ENCODE results near the gene PAOX. TPM values are rescaled to one million over a fixed set of nuclear protein-coding genes. Genes with fewer than 3 reads are reported as not detected.

Gene PAOX
- polyA plus RNA-seq, 2 of the 4 experiments (the other 2 are of a cell fraction), result 1.6 to 2.3 TPM

DNA sequence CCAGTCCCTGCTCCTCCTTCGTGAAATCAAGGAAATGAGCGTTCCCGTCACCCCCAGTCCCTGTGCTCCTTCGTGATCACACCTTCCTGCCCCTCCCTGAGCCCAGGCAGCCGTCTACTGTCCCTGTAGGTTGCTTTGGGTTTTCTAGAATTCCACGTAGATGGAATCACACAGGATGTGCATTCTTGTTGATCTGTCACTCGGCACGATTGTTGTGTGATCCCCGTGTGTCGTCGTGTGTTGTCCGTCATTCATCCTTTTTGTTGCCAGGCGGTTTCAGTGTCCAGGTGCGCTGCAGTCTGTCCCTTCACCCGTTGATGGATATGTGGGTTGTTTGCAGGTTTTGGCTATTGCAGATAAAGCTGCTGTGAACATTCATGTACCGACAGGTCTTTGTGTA is 24.3 kb downstream of the PAOX start (continued):
- no peak for TF ChIP-seq POLR2A (IDR thresholded peaks at IDR 0.05; ENCODE audit: low read length)

DNA sequence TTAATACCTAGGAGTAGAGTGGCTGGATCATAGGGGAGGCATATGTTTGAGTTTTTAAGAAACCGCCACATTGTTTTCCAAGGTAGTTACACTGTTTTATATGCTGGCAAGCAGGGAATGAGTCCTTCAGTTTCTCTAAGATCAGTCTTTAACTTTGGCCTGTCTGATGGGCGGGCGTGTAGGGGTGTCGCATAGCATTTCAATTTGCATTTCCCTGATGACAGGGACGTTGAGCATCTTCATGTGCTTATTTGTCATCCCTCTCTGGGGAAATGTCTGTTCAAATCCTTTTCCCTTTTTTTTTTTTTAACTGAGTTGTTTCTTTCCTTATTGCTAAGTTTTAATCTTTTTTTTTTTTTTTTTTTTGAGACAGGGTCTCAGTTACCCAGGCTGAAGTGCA is 24.7 kb downstream of the PAOX start:
- 91% methylated on average over 5 of the region's 5 CpGs for WGBS (ENCODE audit: missing lambda C conversion rate)
- ATAC-seq (no peak), DNase-seq (ENCODE audit: low read depth in 1 of 2, low spot score in 1 of 2) (no peak), FAIRE-seq (no peak)
- ChIA-PET POLR2A (no interaction called here), CTCF (no interaction called here)
- TF ChIP-seq RCOR1 (IDR thresholded peaks at IDR 0.05; ENCODE audit: low read depth, low read length) (no peak), TP53 (CRISPR knock-in tag; IDR thresholded peaks at IDR 0.05) (no peak)
- Histone ChIP-seq H3K9me3 (no peaks in the 10 kb centered on the region), H3K4me1 (no peaks in the 10 kb centered on the region), H3K4me2 (no peak overlapping the region), H3K27ac (no peak overlapping the region), H3K4me3 (no peak overlapping the region)

DNA sequence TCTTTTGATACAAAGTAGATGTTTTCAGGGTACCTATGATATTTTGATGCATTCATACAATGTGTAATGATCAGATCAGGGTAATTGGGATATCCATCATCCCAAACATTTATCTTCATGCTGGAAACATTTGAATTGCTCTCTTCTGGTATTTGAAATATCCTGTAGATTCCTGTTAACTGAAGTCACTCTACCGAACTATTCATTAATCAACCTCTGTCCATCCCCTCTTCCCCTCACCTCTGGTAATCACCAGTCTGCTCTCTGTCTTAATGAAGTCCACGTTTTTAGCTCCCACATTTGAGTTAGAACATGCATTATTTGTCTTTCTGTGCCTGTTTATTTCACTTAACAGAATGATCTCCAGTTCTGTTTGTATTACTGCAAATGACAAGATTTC is 26.2 kb downstream of the PAOX start:
- 0 out of 3 replicates have a peak, but pooled peaks cover 4% of the 10 kb centered on the region for H3K9me3 ChIP-seq
- WGBS (ENCODE audit: missing lambda C conversion rate), result 62% methylated on average over 2 of the region's 2 CpGs
- H3K27ac ChIP-seq, result no peak overlapping the region
- H3K4me2 ChIP-seq, result no peak overlapping the region
- no peaks in the 10 kb centered on the region for H3K4me1 ChIP-seq
- POLR2A ChIA-PET, result no interaction called here
- no peak overlapping the region for H3K4me3 ChIP-seq
- CTCF ChIA-PET, result no interaction called here
- no peak for ATAC-seq
- DNase-seq (ENCODE audit: low read depth in 1 of 2, low spot score in 1 of 2), result no peak
- TF ChIP-seq RARB (CRISPR knock-in tag; IDR thresholded peaks at IDR 0.05), result no peak
- FAIRE-seq, result no peak

DNA sequence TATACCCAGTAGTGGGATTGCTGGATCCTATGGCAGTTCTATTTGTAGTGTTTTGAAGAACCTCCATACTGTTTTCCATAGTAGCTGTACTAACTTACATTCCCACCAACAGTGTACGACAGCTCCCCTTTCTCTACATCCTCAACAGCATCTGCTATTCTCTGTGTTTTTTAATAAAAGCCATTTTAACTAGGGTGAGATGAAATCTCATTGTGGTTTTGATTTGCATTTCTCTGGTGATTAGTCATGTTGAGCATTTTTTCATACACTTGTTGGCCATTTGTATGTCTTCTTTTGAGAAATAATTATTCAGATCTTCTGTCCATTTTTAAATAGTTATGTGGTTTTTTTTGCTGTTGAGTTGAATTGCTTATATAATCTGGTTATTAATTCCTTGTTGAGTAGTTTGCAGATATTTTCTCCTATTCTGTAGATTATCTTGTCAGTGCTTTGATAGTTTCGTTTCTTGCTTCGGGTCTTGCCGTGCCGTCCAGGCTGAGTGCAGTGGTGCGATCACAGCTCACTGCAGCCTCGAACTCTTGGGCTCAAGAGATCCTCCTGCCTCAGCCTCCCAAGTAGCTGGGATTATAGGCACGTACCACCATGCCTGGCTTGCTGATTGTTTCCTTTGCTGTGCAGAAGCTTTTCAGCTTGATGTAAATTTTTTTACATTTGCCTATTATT is 26.9 kb downstream of the PAOX start:
- no peak for DNase-seq (ENCODE audit: low read depth in 1 of 2, low spot score in 1 of 2)
- ChIA-PET CTCF (no interaction called here), POLR2A (no interaction called here)
- TF ChIP-seq EHMT2 (IDR thresholded peaks at IDR 0.05; ENCODE audit: low read depth) (no peak), NPAS2 (CRISPR knock-in tag; IDR thresholded peaks at IDR 0.05; ENCODE audit: borderline replicate concordance) (no peak), CBX2 (IDR thresholded peaks at IDR 0.05; ENCODE audit: borderline replicate concordance, low read depth) (no peak), FOSB (CRISPR knock-in tag; IDR thresholded peaks at IDR 0.05) (no peak), RFX5 (IDR thresholded peaks at IDR 0.05) (no peak), GATA3 (IDR thresholded peaks at IDR 0.05; ENCODE audit: borderline replicate concordance) (no peak), FOSL2 (IDR thresholded peaks at IDR 0.05) (no peak), FOSL2 (CRISPR knock-in tag; IDR thresholded peaks at IDR 0.05) (no peak), MAFK (IDR thresholded peaks at IDR 0.05; ENCODE audit: partially characterized antibody) (no peak), ZNF302 (CRISPR knock-in tag; IDR thresholded peaks at IDR 0.05) (no peak), POLR2AphosphoS2 (conservative IDR thresholded peaks at IDR 0.05; ENCODE audit: low read length) (no peak), RCOR1 (IDR thresholded peaks at IDR 0.05; ENCODE audit: low read depth, low read length) (no peak), KDM1A (IDR thresholded peaks at IDR 0.05; ENCODE audit: low read depth) (no peak), POLR2A (IDR thresholded peaks at IDR 0.05; ENCODE audit: low read length) (no peak), MAZ (IDR thresholded peaks at IDR 0.05; ENCODE audit: borderline replicate concordance, low read depth, low read length) (no peak)
- TF ChIP-seq, protein P1, sequence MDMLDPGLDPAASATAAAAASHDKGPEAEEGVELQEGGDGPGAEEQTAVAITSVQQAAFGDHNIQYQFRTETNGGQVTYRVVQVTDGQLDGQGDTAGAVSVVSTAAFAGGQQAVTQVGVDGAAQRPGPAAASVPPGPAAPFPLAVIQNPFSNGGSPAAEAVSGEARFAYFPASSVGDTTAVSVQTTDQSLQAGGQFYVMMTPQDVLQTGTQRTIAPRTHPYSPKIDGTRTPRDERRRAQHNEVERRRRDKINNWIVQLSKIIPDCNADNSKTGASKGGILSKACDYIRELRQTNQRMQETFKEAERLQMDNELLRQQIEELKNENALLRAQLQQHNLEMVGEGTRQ (IDR thresholded peaks at IDR 0.05), result no peak
- FAIRE-seq, result no peak
- Histone ChIP-seq H3K4me3 (no peak overlapping the region), H3K4me2 (no peak overlapping the region), H3K4me1 (no peaks in the 10 kb centered on the region), H3K9me3 (peaks cover 11% of the 10 kb centered on the region; the same call in 1 of the 3 replicates), H3K27ac (no peak overlapping the region)
- ATAC-seq, result no peak
- WGBS (ENCODE audit: missing lambda C conversion rate), result 93% methylated on average over 8 of the region's 8 CpGs

Measured in A549 (cell line).